SIG-M5 treated with dmso at 0.1 percent for 504 hours (cell line): ENCODE results near the gene GINS1.
"Not testable (repeated sequence)": the region's sequence is repeated elsewhere in the genome, so short reads cannot be mapped to it uniquely, and the experiment has no call there.

Source experiments
- DNase-seq: peaks from one replicate; lab custom pipeline; 2025; ENCODE audit not compliant: unreplicated experiment; lab: John Stamatoyannopoulos, UW

GINS1 gene

GRCh38 chr20:25389858-25390537 lies 17.5 kb upstream of the GINS1 start:
- DNase-seq: no peak

- peak; percentile 96 for DNase-seq
These were observed 16.6 kb upstream of the GINS1 start, which contains the start of gene ABHD12 for GRCh38 chr20:25390538-25391528. ABHD12 (minus strand) TSS chr20:25390835; CDS start chr20:25390703, 132 bp downstream.

- no peak for DNase-seq
These were observed 13.2 kb upstream of the GINS1 start for GRCh38 chr20:25394276-25394675.

- DNase-seq: no peak
These were observed 12.5 kb upstream of the GINS1 start for GRCh38 chr20:25394996-25395395.

GRCh38 chr20:25397096-25397495 lies 10.4 kb upstream of the GINS1 start:
- no peak for DNase-seq

GRCh38 chr20:25397821-25398220 lies 9.7 kb upstream of the GINS1 start:
- peak; percentile 39 for DNase-seq

- no peak for DNase-seq
These were observed 9.0 kb upstream of the GINS1 start for GRCh38 chr20:25398376-25399036.

GRCh38 chr20:25399037-25399430 lies 8.4 kb upstream of the GINS1 start:
- DNase-seq: peak; percentile 70

- DNase-seq: not testable (repeated sequence)
These were observed 7.2 kb upstream of the GINS1 start for GRCh38 chr20:25400291-25400732.

- no peak for DNase-seq
These were observed 4.9 kb upstream of the GINS1 start for GRCh38 chr20:25402583-25402982.

- DNase-seq: no peak
These were observed 686 bp downstream of the GINS1 start for GRCh38 chr20:25408170-25408547.

GRCh38 chr20:25408890-25409289 lies 1.4 kb downstream of the GINS1 start:
- no peak for DNase-seq

GRCh38 chr20:25418776-25419175 lies 11.3 kb downstream of the GINS1 start:
- no peak for DNase-seq

GRCh38 chr20:25421102-25421501 lies 13.6 kb downstream of the GINS1 start:
- no peak for DNase-seq

GRCh38 chr20:25422032-25422431 lies 14.6 kb downstream of the GINS1 start:
- no peak for DNase-seq

GRCh38 chr20:25424536-25424935 lies 17.1 kb downstream of the GINS1 start:
- no peak for DNase-seq

- no peak for DNase-seq
These were observed 29.7 kb downstream of the GINS1 start for GRCh38 chr20:25437153-25437581.

- DNase-seq: peak; percentile 73
These were observed 31.9 kb downstream of the GINS1 start for GRCh38 chr20:25439328-25439727.

- no peak for DNase-seq
These were observed 37.1 kb downstream of the GINS1 start for GRCh38 chr20:25444556-25444955.

GRCh38 chr20:25447671-25448070 lies 40.2 kb downstream of the GINS1 start:
- DNase-seq: no peak

- no peak for DNase-seq
These were observed 44.9 kb downstream of the GINS1 start for GRCh38 chr20:25452333-25452732.
